ENCODE results near the gene CNTD1.

The CNTD1 gene

DNA sequence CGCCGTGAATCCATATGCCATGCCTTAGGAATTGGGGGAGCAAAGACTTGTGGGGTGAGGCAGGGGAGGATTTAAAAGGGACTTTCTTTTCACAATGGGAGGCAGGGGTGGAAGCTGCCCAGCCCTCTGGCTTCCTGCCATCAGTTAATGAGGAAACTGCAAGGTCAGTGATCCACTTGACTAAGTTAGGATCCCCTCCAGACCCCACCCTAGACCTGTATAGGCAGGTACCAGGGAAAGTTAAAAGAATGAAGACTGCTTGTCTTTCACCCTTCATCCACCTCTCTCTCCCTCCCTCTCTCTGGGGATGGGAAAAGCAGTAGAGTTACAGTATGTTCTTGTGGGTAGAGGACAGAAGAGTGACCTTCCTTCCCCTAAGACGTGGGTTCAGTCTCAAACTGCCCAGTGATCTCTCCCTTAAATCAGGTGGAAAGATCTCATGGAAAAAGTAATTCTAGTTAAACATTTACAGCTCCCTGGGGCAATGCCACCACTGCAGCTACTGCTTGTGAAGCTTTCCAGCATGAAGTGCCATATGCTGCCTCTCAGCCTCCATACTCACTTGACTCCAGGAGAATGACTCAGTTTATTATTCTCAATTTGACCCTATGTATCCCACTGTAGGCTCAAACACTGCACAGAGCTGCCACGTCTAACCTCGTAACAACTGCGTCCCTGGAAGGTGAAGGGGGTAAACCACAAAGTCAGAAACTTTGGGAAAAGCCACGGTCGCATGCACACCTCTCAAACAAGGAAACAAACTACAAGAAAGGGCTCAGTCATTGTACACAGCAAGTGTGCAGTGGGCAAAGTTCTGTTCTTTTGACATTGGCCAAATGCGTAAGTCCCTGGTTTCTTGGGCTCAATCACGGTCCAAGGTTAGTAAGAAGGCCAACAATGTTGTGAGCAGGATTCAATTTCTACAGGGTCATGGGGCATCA, 1.3 kb upstream of the CNTD1 start (continued):
- TF ChIP-seq ZNF19 (tag by site-specific recombination; IDR thresholded peaks at IDR 0.05; ENCODE audit: low read depth) (no peak), ZNF184 (tag by site-specific recombination; IDR thresholded peaks at IDR 0.05) (no peak), ZNF501 (tag by site-specific recombination; IDR thresholded peaks at IDR 0.05) (no peak), ZNF394 (tag by site-specific recombination; IDR thresholded peaks at IDR 0.05; ENCODE audit: borderline replicate concordance) (no peak), ZNF350 (tag by site-specific recombination; IDR thresholded peaks at IDR 0.05) (no peak)
- TF ChIP-seq, protein P1, sequence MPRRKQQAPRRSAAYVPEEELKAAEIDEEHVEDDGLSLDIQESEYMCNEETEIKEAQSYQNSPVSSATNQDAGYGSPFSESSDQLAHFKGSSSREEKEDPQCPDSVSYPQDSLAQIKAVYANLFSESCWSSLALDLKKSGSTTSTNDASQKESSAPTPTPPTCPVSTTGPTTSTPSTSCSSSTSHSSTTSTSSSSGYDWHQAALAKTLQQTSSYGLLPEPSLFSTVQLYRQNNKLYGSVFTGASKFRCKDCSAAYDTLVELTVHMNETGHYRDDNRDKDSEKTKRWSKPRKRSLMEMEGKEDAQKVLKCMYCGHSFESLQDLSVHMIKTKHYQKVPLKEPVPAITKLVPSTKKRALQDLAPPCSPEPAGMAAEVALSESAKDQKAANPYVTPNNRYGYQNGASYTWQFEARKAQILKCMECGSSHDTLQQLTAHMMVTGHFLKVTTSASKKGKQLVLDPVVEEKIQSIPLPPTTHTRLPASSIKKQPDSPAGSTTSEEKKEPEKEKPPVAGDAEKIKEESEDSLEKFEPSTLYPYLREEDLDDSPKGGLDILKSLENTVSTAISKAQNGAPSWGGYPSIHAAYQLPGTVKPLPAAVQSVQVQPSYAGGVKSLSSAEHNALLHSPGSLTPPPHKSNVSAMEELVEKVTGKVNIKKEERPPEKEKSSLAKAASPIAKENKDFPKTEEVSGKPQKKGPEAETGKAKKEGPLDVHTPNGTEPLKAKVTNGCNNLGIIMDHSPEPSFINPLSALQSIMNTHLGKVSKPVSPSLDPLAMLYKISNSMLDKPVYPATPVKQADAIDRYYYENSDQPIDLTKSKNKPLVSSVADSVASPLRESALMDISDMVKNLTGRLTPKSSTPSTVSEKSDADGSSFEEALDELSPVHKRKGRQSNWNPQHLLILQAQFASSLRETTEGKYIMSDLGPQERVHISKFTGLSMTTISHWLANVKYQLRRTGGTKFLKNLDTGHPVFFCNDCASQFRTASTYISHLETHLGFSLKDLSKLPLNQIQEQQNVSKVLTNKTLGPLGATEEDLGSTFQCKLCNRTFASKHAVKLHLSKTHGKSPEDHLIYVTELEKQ (tag by site-specific recombination; IDR thresholded peaks at IDR 0.05; ENCODE audit: borderline replicate concordance): no peak

DNA sequence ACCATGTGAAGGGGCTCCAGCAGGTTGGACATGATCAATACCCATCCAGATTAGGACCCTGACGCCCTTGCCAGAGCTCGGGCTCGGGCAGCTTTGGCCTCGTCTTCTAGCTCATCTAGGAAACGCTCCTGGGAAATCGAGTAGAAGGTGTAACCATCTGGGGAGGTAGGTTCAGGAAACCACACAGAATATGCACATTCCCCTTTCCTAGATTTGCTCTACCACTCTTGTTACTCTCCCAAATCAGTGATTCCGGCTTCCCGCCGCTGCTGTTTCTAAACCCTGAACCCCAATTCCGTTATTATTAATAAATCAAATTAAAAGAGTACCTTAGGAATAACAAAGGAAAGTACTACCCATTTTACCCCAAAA, 664 bp upstream of the CNTD1 start:
- Histone ChIP-seq H3K4me1 (ENCODE audit: control insufficient read depth, insufficient read depth, low read length) (peaks cover 8% of the 10 kb centered on the region), H3K27ac (ENCODE audit: extremely low read depth, low read depth, low read length) (peak overlapping the region; percentile 68; the same call in 1 of the 2 replicates), H3K36me3 (ENCODE audit: control insufficient read depth in 2 of 2, insufficient read depth in 1 of 2, low read length in 2 of 2) (peaks cover 0 to 33% of the 10 kb centered on the region in 2 experiments; a peak in 1 of 3 replicates), H3K4me3 (ENCODE audit: low read depth, low read length) (peak overlapping the region; percentile 77), H3K9me3 (ENCODE audit: control insufficient read depth, insufficient read depth, low read depth, low read length) (no peaks in the 10 kb centered on the region)
- TF ChIP-seq ZBTB7A (tag by site-specific recombination; IDR thresholded peaks at IDR 0.05; ENCODE audit: low read depth): no peak
- TF ChIP-seq, protein P2, sequence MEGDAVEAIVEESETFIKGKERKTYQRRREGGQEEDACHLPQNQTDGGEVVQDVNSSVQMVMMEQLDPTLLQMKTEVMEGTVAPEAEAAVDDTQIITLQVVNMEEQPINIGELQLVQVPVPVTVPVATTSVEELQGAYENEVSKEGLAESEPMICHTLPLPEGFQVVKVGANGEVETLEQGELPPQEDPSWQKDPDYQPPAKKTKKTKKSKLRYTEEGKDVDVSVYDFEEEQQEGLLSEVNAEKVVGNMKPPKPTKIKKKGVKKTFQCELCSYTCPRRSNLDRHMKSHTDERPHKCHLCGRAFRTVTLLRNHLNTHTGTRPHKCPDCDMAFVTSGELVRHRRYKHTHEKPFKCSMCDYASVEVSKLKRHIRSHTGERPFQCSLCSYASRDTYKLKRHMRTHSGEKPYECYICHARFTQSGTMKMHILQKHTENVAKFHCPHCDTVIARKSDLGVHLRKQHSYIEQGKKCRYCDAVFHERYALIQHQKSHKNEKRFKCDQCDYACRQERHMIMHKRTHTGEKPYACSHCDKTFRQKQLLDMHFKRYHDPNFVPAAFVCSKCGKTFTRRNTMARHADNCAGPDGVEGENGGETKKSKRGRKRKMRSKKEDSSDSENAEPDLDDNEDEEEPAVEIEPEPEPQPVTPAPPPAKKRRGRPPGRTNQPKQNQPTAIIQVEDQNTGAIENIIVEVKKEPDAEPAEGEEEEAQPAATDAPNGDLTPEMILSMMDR (tag by site-specific recombination; IDR thresholded peaks at IDR 0.05): no peak
- TF ChIP-seq, protein P3, sequence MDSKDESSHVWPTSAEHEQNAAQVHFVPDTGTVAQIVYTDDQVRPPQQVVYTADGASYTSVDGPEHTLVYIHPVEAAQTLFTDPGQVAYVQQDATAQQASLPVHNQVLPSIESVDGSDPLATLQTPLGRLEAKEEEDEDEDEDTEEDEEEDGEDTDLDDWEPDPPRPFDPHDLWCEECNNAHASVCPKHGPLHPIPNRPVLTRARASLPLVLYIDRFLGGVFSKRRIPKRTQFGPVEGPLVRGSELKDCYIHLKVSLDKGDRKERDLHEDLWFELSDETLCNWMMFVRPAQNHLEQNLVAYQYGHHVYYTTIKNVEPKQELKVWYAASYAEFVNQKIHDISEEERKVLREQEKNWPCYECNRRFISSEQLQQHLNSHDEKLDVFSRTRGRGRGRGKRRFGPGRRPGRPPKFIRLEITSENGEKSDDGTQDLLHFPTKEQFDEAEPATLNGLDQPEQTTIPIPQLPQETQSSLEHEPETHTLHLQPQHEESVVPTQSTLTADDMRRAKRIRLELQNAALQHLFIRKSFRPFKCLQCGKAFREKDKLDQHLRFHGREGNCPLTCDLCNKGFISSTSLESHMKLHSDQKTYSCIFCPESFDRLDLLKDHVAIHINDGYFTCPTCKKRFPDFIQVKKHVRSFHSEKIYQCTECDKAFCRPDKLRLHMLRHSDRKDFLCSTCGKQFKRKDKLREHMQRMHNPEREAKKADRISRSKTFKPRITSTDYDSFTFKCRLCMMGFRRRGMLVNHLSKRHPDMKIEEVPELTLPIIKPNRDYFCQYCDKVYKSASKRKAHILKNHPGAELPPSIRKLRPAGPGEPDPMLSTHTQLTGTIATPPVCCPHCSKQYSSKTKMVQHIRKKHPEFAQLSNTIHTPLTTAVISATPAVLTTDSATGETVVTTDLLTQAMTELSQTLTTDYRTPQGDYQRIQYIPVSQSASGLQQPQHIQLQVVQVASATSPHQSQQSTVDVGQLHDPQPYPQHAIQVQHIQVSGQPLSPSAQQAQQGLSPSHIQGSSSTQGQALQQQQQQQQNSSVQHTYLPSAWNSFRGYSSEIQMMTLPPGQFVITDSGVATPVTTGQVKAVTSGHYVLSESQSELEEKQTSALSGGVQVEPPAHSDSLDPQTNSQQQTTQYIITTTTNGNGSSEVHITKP (tag by site-specific recombination; IDR thresholded peaks at IDR 0.05): peak; percentile 84
- no peak for TF ChIP-seq GLIS1 (tag by site-specific recombination; IDR thresholded peaks at IDR 0.05)
- POLR2A ChIA-PET: interaction anchor here (1.0 to 2.4 kb wide), 7 partner anchors 11 to 47 kb away, joined by 3 to 13 read pairs (median 5); partner anchors contain the start of genes BECN1, VPS25 and WNK4
- CTCF ChIA-PET: interaction anchor here (0.5 to 3.2 kb wide), 6 partner anchors 21 to 590 kb away, joined by 3 to 23 read pairs (median 4); no protein-coding TSS in a partner anchor
